HEK293 (cell line): ENCODE measurements around the gene TBC1D5.

ENCODE experiments used
- CTCF ChIA-PET: fragments of 350-600 bp; formaldehyde crosslinking; extraction: SDS; loops from one replicate; lab custom pipeline; 2021; ENCODE audit warnings: antibody characterized with exemption; lab: Yijun Ruan, JAX
- POLR2A ChIA-PET: fragments of 300-600 bp; formaldehyde crosslinking; extraction: SDS; loops from one replicate; lab custom pipeline; 2020; ENCODE audit warnings: antibody characterized with exemption, inconsistent platforms; lab: Yijun Ruan, JAX
- H3K27ac ChIP-seq: fragments of 200-500 bp; sonication (Bioruptor generic); 2 replicates; pipeline ENCODE4 v1.5.1; 2014; ENCODE audit warnings: low read depth, low read length, control low read depth, inconsistent platforms; ENCODE audit errors: extremely low read depth
- H3K36me3 ChIP-seq, 2 experiments: fragments of 200-500 bp in 1 of 2; sonication (Bioruptor generic) in 1 of 2; 1 replicate in 1 of 2; 2 replicates in 1 of 2; pipeline ENCODE4 v1.5.1; 2014 to 2017; ENCODE audit warnings: inconsistent platforms in 2 of 2, low read length in 2 of 2; ENCODE audit not compliant: control insufficient read depth in 2 of 2, insufficient read depth in 1 of 2
- H3K4me1 ChIP-seq: fragments of 200-500 bp; sonication (Bioruptor generic); 2 replicates; pipeline ENCODE4 v1.5.1; 2014; ENCODE audit warnings: mild to moderate bottlenecking, low read length, inconsistent platforms; ENCODE audit not compliant: control insufficient read depth, insufficient read depth
- H3K4me3 ChIP-seq: 2 replicates; pipeline ENCODE4 v1.5.1; 2011; ENCODE audit warnings: low read depth, mild to moderate bottlenecking, control low read depth, low read length, moderate library complexity
- H3K9me3 ChIP-seq: fragments of 200-500 bp; sonication (Bioruptor generic); 2 replicates; pipeline ENCODE4 v1.5.1; 2014; ENCODE audit warnings: low read depth, low read length, inconsistent platforms; ENCODE audit not compliant: control insufficient read depth, insufficient read depth
- HOXA7 ChIP-seq: sonication (generic); formaldehyde crosslinking; IDR thresholded peaks from 2 replicates; pipeline ENCODE4 v1.8.1; 2022; ENCODE audit warnings: missing genetic modification reagents, borderline replicate concordance
- PRDM1 ChIP-seq: fragments of 450-650 bp; formaldehyde crosslinking; IDR thresholded peaks from 2 replicates; pipeline ENCODE4; 2016; ENCODE audit warnings: missing biosample characterization, missing genetic modification characterization
- REPIN1 ChIP-seq: fragments of 450-650 bp; formaldehyde crosslinking; IDR thresholded peaks from 2 replicates; pipeline ENCODE4 v1.5.1; 2017; ENCODE audit warnings: missing biosample characterization, missing genetic modification characterization, low read depth
- SALL2 ChIP-seq: fragments of 450-650 bp; formaldehyde crosslinking; IDR thresholded peaks from 2 replicates; pipeline ENCODE4 v1.5.0; 2017; ENCODE audit warnings: missing biosample characterization, mild to moderate bottlenecking, missing genetic modification characterization, borderline replicate concordance
- SP3 ChIP-seq: fragments of 450-650 bp; formaldehyde crosslinking; IDR thresholded peaks from 2 replicates; pipeline ENCODE4 v1.5.1; 2016; ENCODE audit warnings: missing biosample characterization, missing genetic modification characterization
- YY2 ChIP-seq: fragments of 450-650 bp; formaldehyde crosslinking; IDR thresholded peaks from 2 replicates; pipeline ENCODE4 v1.5.1; 2016; ENCODE audit warnings: missing biosample characterization, missing genetic modification characterization
- ZBTB10 ChIP-seq: fragments of 450-650 bp; formaldehyde crosslinking; IDR thresholded peaks from 2 replicates; pipeline ENCODE4 v1.5.1; 2016; ENCODE audit warnings: missing biosample characterization, missing genetic modification characterization
- ZBTB20 ChIP-seq: fragments of 450-650 bp; formaldehyde crosslinking; IDR thresholded peaks from 2 replicates; pipeline ENCODE4 v1.5.1; 2016; ENCODE audit warnings: missing biosample characterization, missing genetic modification characterization
- ZFP3 ChIP-seq: fragments of 450-650 bp; formaldehyde crosslinking; IDR thresholded peaks from 2 replicates; pipeline ENCODE4 v1.5.1; 2016; ENCODE audit warnings: low read depth, missing biosample characterization, missing genetic modification characterization
- ZNF223 ChIP-seq: fragments of 450-650 bp; formaldehyde crosslinking; IDR thresholded peaks from 2 replicates; pipeline ENCODE4 v1.5.1; 2016; ENCODE audit warnings: missing biosample characterization, missing genetic modification characterization
- ZNF239 ChIP-seq: fragments of 450-650 bp; formaldehyde crosslinking; IDR thresholded peaks from 2 replicates; pipeline ENCODE4 v1.5.1; 2016; ENCODE audit warnings: missing biosample characterization, missing genetic modification characterization
- ZNF335 ChIP-seq: fragments of 450-650 bp; formaldehyde crosslinking; conservative IDR thresholded peaks from 2 replicates; pipeline ENCODE4 v1.5.1; 2016; ENCODE audit warnings: missing biosample characterization, missing genetic modification characterization
- ZNF426 ChIP-seq: fragments of 450-650 bp; formaldehyde crosslinking; IDR thresholded peaks from 2 replicates; pipeline ENCODE4 v1.5.1; 2017; ENCODE audit warnings: missing biosample characterization, missing genetic modification characterization, mild to moderate bottlenecking, inconsistent platforms, moderate library complexity
- ZNF513 ChIP-seq: fragments of 450-650 bp; IDR thresholded peaks from 2 replicates; pipeline ENCODE4 v1.5.1; 2018; ENCODE audit warnings: missing biosample characterization, missing genetic modification characterization
- ZNF549 ChIP-seq: fragments of 450-650 bp; IDR thresholded peaks from 2 replicates; pipeline ENCODE4 v1.5.1; 2018; ENCODE audit warnings: missing biosample characterization, missing genetic modification characterization, mild to moderate bottlenecking, inconsistent platforms, moderate library complexity
- ZNF571 ChIP-seq: fragments of 450-650 bp; formaldehyde crosslinking; IDR thresholded peaks from 2 replicates; pipeline ENCODE4 v1.5.0; 2017; ENCODE audit warnings: missing biosample characterization, missing genetic modification characterization
- ZNF585B ChIP-seq: fragments of 450-650 bp; formaldehyde crosslinking; IDR thresholded peaks from 2 replicates; pipeline ENCODE4 v1.5.1; 2016; ENCODE audit warnings: missing biosample characterization, missing genetic modification characterization
- ZNF707 ChIP-seq: fragments of 450-650 bp; formaldehyde crosslinking; IDR thresholded peaks from 2 replicates; pipeline ENCODE4 v1.5.1; 2016; ENCODE audit warnings: missing biosample characterization, missing genetic modification characterization
- ZSCAN18 ChIP-seq: fragments of 450-650 bp; formaldehyde crosslinking; IDR thresholded peaks from 2 replicates; pipeline ENCODE4 v1.5.1; 2016; ENCODE audit warnings: missing biosample characterization, missing genetic modification characterization
- TF ChIP-seq, protein P1 (sequence below): fragments of 450-650 bp; formaldehyde crosslinking; IDR thresholded peaks from 2 replicates; pipeline ENCODE4 v1.5.1; 2017; ENCODE audit warnings: missing biosample characterization, mild to moderate bottlenecking, missing genetic modification characterization, moderate library complexity

The TBC1D5 gene

DNA sequence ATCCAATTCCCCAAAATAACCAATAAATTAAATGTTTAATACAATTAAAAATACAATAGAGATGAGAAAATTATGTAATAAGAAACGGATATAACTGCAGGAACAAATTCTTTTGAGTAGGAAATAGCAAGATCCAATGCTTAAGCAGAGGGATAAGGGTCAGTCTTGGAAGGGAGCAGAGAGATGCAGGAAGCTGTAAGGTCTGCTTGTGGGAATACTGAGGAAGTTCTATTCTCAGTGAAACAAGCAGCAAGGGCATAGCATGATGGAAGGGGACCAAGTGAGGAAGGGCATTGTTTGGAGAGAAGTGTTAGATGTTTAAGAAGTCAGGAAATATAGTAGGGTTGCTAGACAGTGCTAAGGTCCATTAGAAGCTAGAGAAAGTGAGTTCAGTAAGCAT is 409.0 kb downstream of the TBC1D5 start:
- no peaks in the 10 kb centered on the region for H3K9me3 ChIP-seq
- POLR2A ChIA-PET: no interaction called here
- no peaks in the 10 kb centered on the region for H3K36me3 ChIP-seq
- TF ChIP-seq HOXA7 (CRISPR knock-in tag) (no peak), SALL2 (tag by site-specific recombination) (no peak), PRDM1 (no peak), ZSCAN18 (no peak), ZNF513 (tag by site-specific recombination) (no peak), SP3 (no peak), ZBTB20 (no peak), ZNF549 (tag by site-specific recombination) (no peak), ZFP3 (tag by site-specific recombination) (no peak), ZNF426 (tag by site-specific recombination) (no peak), ZNF707 (tag by site-specific recombination) (no peak), ZNF585B (no peak), REPIN1 (tag by site-specific recombination) (no peak), ZBTB10 (tag by site-specific recombination) (no peak), ZNF239 (tag by site-specific recombination) (no peak), YY2 (tag by site-specific recombination) (no peak)
- TF ChIP-seq, all 188 proteins: peak for 0
- no peak overlapping the region for H3K4me3 ChIP-seq
- H3K27ac ChIP-seq: no peak overlapping the region
- no peaks in the 10 kb centered on the region for H3K4me1 ChIP-seq
- CTCF ChIA-PET: interaction anchor here (0.6 kb wide), 1 partner anchor 1010 kb away, joined by 3 read pairs; no protein-coding TSS in a partner anchor

- POLR2A ChIA-PET: no interaction called here
- TF ChIP-seq, protein P1, sequence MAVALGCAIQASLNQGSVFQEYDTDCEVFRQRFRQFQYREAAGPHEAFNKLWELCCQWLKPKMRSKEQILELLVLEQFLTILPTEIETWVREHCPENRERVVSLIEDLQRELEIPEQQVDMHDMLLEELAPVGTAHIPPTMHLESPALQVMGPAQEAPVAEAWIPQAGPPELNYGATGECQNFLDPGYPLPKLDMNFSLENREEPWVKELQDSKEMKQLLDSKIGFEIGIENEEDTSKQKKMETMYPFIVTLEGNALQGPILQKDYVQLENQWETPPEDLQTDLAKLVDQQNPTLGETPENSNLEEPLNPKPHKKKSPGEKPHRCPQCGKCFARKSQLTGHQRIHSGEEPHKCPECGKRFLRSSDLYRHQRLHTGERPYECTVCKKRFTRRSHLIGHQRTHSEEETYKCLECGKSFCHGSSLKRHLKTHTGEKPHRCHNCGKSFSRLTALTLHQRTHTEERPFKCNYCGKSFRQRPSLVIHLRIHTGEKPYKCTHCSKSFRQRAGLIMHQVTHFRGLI: no peak
- TF ChIP-seq ZNF585B (0 out of 2 replicates have a peak, but pooled peaks have one; percentile 20), ZNF223 (tag by site-specific recombination) (no peak), ZNF335 (no peak), ZNF571 (tag by site-specific recombination) (no peak)
- no peak overlapping the region for H3K4me3 ChIP-seq
- CTCF ChIA-PET: no interaction called here
- no peaks in the 10 kb centered on the region for H3K4me1 ChIP-seq
- H3K36me3 ChIP-seq: no peaks in the 10 kb centered on the region
- no peak overlapping the region for H3K27ac ChIP-seq
- H3K9me3 ChIP-seq: no peaks in the 10 kb centered on the region
Observed at GRCh38 chr3:17330660-17331059, 411.8 kb downstream of the TBC1D5 start.
